T-cell (primary cell): Measurements from ENCODE around the gene KCNH5. TPM values are rescaled to one million over a fixed set of nuclear protein-coding genes. Genes with fewer than 3 reads are reported as not detected.

ENCODE experiments used
- ATAC-seq, 4 experiments: fragments of 200-7000 bp in 3 of 4; fragments of 150-1000 bp in 1 of 4; cut with Tn5 transposase; replicated peaks in 1 of 4; 1 replicate in 3 of 4; 2 replicates in 1 of 4; pipeline ENCODE4 v1.10.0; 2021; ENCODE audit warnings: moderate library complexity in 3 of 4, mild to moderate bottlenecking in 2 of 4, moderate number of reproducible peaks in 1 of 4
- CTCF ChIA-PET, 2 donors: fragments of 300-600 bp; sonication (Branson Sonifier 250); formaldehyde crosslinking; loops; one replicate each; lab custom pipeline; 2022; ENCODE audit warnings: antibody characterized with exemption in 2 of 2; lab: Charles Lee
- POLR2A ChIA-PET, 2 donors: fragments of 300-600 bp; sonication (Branson Sonifier 250); formaldehyde crosslinking; loops; one replicate each; lab custom pipeline; 2022; ENCODE audit warnings: antibody characterized with exemption in 2 of 2; lab: Charles Lee
- DNase-seq, 35 experiments: peaks; one replicate each; pipeline versions ENCODE4 v3.0.0 to v3.0.0-alpha.2; 2013 to 2023
- H3K27ac ChIP-seq: one replicate; pipeline ENCODE4 v1.5.1; 2013; ENCODE audit warnings: low read length
- H3K27me3 ChIP-seq, 2 experiments: replicated peaks in 1 of 2; 1 replicate in 1 of 2; 2 replicates in 1 of 2; pipeline versions ENCODE4 v1.6.1 to v1.7.0; 2013; ENCODE audit warnings: low read length in 1 of 2, mixed read lengths in 1 of 2; ENCODE audit not compliant: control insufficient read depth in 2 of 2, insufficient read depth in 2 of 2; ENCODE audit errors: extremely low read depth in 1 of 2
- H3K36me3 ChIP-seq, 2 donors: 1 replicate in 1 of 2; 2 replicates in 1 of 2; pipeline versions ENCODE4 v1.6.1 to v1.7.0; 2013; ENCODE audit warnings: low read length in 1 of 2; ENCODE audit not compliant: control insufficient read depth in 2 of 2, insufficient read depth in 1 of 2; ENCODE audit errors: extremely low read depth in 1 of 2
- H3K4me1 ChIP-seq, 2 experiments: 1 replicate in 1 of 2; 2 replicates in 1 of 2; pipeline versions ENCODE4 v1.6.1 to v1.7.0; 2013; ENCODE audit warnings: low read length in 2 of 2, mixed read lengths in 1 of 2; ENCODE audit not compliant: insufficient read depth in 2 of 2, control insufficient read depth in 1 of 2; ENCODE audit errors: extremely low read depth in 1 of 2
- H3K4me3 ChIP-seq, 2 donors: 1 replicate in 1 of 2; 2 replicates in 1 of 2; pipeline versions ENCODE4 v1.5.1 to v1.7.0; 2013; ENCODE audit warnings: mild to moderate bottlenecking in 2 of 2, low read length in 1 of 2, moderate library complexity in 1 of 2; ENCODE audit not compliant: control insufficient read depth in 1 of 2; ENCODE audit errors: extremely low read depth in 1 of 2
- H3K9me3 ChIP-seq: 2 replicates; pipeline ENCODE4 v1.7.0; 2013
- H3K27ac Mint-ChIP-seq, 2 donors: one replicate each; pipeline ENCODE4 v1.8.0; 2020 to 2021; ENCODE audit warnings: mild to moderate bottlenecking in 2 of 2, mixed read lengths in 2 of 2
- H3K27me3 Mint-ChIP-seq, 2 donors: one replicate each; pipeline ENCODE4 v1.8.0; 2021 to 2022; ENCODE audit warnings: mixed read lengths in 2 of 2
- H3K36me3 Mint-ChIP-seq: one replicate; pipeline ENCODE4 v1.8.0; 2021; ENCODE audit warnings: mixed read lengths
- H3K4me1 Mint-ChIP-seq, 3 donors: one replicate each; pipeline ENCODE4 v1.8.0; 2020 to 2022; ENCODE audit warnings: mixed read lengths in 3 of 3, mild to moderate bottlenecking in 1 of 3
- H3K4me3 Mint-ChIP-seq, 3 donors: one replicate each; pipeline ENCODE4 v1.8.0; 2020 to 2022; ENCODE audit warnings: mild to moderate bottlenecking in 3 of 3, mixed read lengths in 3 of 3, moderate library complexity in 3 of 3
- H3K9me3 Mint-ChIP-seq, 3 donors: one replicate each; pipeline ENCODE4 v1.8.0; 2020 to 2022; ENCODE audit warnings: mixed read lengths in 3 of 3
- WGBS: methylation state at CpG from one replicate; pipeline ENCODE4 v1.1.5; 2013; ENCODE audit warnings: missing lambda C conversion rate; ENCODE audit not compliant: insufficient coverage; 5-methylcytosine and 5-hydroxymethylcytosine counted together
- total RNA-seq, 35 experiments: library from RNA in 6 of 35; stranded (reverse) in 6 of 35; fragments of 120-200 nt in 1 of 35; gene quantifications; one replicate each; pipeline versions ENCODE4 v1.2.1 to v1.2.4 and lab custom pipeline; 2013 to 2026

KCNH5 gene
- total RNA-seq, 5 donors from 2014 or later (not counting 1 experiment from before 2014, with no cell fraction given): not detected

GRCh38 chr14:62908506-62908905 is 136.8 kb downstream of the KCNH5 start:
- ChIA-PET POLR2A (no interaction called here), CTCF (interaction anchor here in 1 of 2 donors (0.9 kb wide), 1 partner anchor 9 kb away, joined by 3 read pairs; no protein-coding TSS in a partner anchor)
- DNase-seq (no peak), ATAC-seq (no peak)
- no peaks in the 10 kb centered on the region for H3K4me1 ChIP-seq
- H3K9me3 ChIP-seq: peaks cover 2% of the 10 kb centered on the region
- WGBS: no CpG with 5 or more reads among the region's 1 CpG
- H3K36me3 Mint-ChIP-seq: no peaks in the 10 kb centered on the region
- H3K4me1 Mint-ChIP-seq: no peaks in the 10 kb centered on the region
- H3K36me3 ChIP-seq: no peaks in the 10 kb centered on the region
- H3K27me3 ChIP-seq: no peaks in the 10 kb centered on the region
- H3K27me3 Mint-ChIP-seq: no peaks in the 10 kb centered on the region
- H3K27ac ChIP-seq: no peak overlapping the region
- no peak overlapping the region for H3K27ac Mint-ChIP-seq
- no peak overlapping the region for H3K4me3 Mint-ChIP-seq
- H3K9me3 Mint-ChIP-seq: peaks cover 3 to 17% (median 3%) of the 10 kb centered on the region in 3 donors
- no peak overlapping the region for H3K4me3 ChIP-seq

GRCh38 chr14:62905566-62905965 is 139.7 kb downstream of the KCNH5 start:
- no peaks in the 10 kb centered on the region for H3K4me1 Mint-ChIP-seq
- 63% methylated on average over 2 of the region's 2 CpGs for WGBS
- H3K4me3 Mint-ChIP-seq: no peak overlapping the region
- no peaks in the 10 kb centered on the region for H3K27me3 Mint-ChIP-seq
- Histone ChIP-seq H3K27ac (no peak overlapping the region), H3K4me1 (no peaks in the 10 kb centered on the region), H3K36me3 (no peaks in the 10 kb centered on the region), H3K9me3 (peaks cover 2% of the 10 kb centered on the region), H3K4me3 (no peak overlapping the region), H3K27me3 (no peaks in the 10 kb centered on the region)
- ATAC-seq: no peak
- no peak overlapping the region for H3K27ac Mint-ChIP-seq
- H3K9me3 Mint-ChIP-seq: peaks cover 6 to 20% (median 8%) of the 10 kb centered on the region in 3 donors
- ChIA-PET POLR2A (no interaction called here), CTCF (no interaction called here)
- DNase-seq: no peak
- H3K36me3 Mint-ChIP-seq: no peaks in the 10 kb centered on the region

GRCh38 chr14:62897771-62898170 is 147.5 kb downstream of the KCNH5 start:
- Mint-ChIP-seq H3K27ac (no peak overlapping the region), H3K4me3 (no peak overlapping the region), H3K36me3 (no peaks in the 10 kb centered on the region), H3K27me3 (no peaks in the 10 kb centered on the region), H3K4me1 (no peaks in the 10 kb centered on the region), H3K9me3 (peaks cover 0 to 7% (median 3%) of the 10 kb centered on the region in 3 donors)
- Histone ChIP-seq H3K4me1 (no peaks in the 10 kb centered on the region), H3K27me3 (no peaks in the 10 kb centered on the region), H3K4me3 (no peak overlapping the region), H3K9me3 (no peaks in the 10 kb centered on the region), H3K36me3 (no peaks in the 10 kb centered on the region), H3K27ac (no peak overlapping the region)
- POLR2A ChIA-PET: no interaction called here
- ATAC-seq (no peak), DNase-seq (no peak)
- CTCF ChIA-PET: no interaction called here
- WGBS: no CpG with 5 or more reads among the region's 2 CpGs

GRCh38 chr14:62896932-62897456 is 148.3 kb downstream of the KCNH5 start:
- DNase-seq: no peak
- Mint-ChIP-seq H3K4me3 (no peak overlapping the region), H3K4me1 (no peaks in the 10 kb centered on the region), H3K36me3 (no peaks in the 10 kb centered on the region), H3K27me3 (no peaks in the 10 kb centered on the region), H3K9me3 (peaks cover 0 to 9% (median 4%) of the 10 kb centered on the region in 3 donors), H3K27ac (no peak overlapping the region)
- no peak overlapping the region for H3K27ac ChIP-seq
- no peak overlapping the region for H3K4me3 ChIP-seq
- ChIA-PET POLR2A (no interaction called here), CTCF (no interaction called here)
- ATAC-seq: no peak
- no peaks in the 10 kb centered on the region for H3K4me1 ChIP-seq
- no peaks in the 10 kb centered on the region for H3K9me3 ChIP-seq
- H3K27me3 ChIP-seq: no peaks in the 10 kb centered on the region
- H3K36me3 ChIP-seq: no peaks in the 10 kb centered on the region
- no CpG with 5 or more reads among the region's 1 CpG for WGBS

GRCh38 chr14:62894736-62895135 is 150.5 kb downstream of the KCNH5 start:
- no peak for DNase-seq
- Mint-ChIP-seq H3K4me3 (no peak overlapping the region), H3K27ac (no peak overlapping the region), H3K36me3 (no peaks in the 10 kb centered on the region), H3K9me3 (peaks cover 0 to 12% (median 8%) of the 10 kb centered on the region in 3 donors), H3K4me1 (no peaks in the 10 kb centered on the region), H3K27me3 (no peaks in the 10 kb centered on the region)
- Histone ChIP-seq H3K27me3 (no peaks in the 10 kb centered on the region), H3K4me3 (no peak overlapping the region), H3K4me1 (no peaks in the 10 kb centered on the region), H3K36me3 (no peaks in the 10 kb centered on the region), H3K27ac (no peak overlapping the region), H3K9me3 (no peaks in the 10 kb centered on the region)
- no CpG with 5 or more reads among the region's 1 CpG for WGBS
- no peak for ATAC-seq
- ChIA-PET CTCF (interaction anchor here in 1 of 2 donors (0.5 kb wide), 1 partner anchor 17 kb away, joined by 3 read pairs; no protein-coding TSS in a partner anchor), POLR2A (no interaction called here)

- Mint-ChIP-seq H3K4me3 (no peak overlapping the region), H3K9me3 (peaks cover 4 to 12% (median 8%) of the 10 kb centered on the region in 3 donors), H3K27me3 (no peaks in the 10 kb centered on the region), H3K36me3 (no peaks in the 10 kb centered on the region), H3K4me1 (no peaks in the 10 kb centered on the region), H3K27ac (no peak overlapping the region)
- no peaks in the 10 kb centered on the region for H3K9me3 ChIP-seq
- no peak overlapping the region for H3K4me3 ChIP-seq
- no peak for ATAC-seq
- H3K36me3 ChIP-seq: no peaks in the 10 kb centered on the region
- no peaks in the 10 kb centered on the region for H3K4me1 ChIP-seq
- ChIA-PET POLR2A (no interaction called here), CTCF (no interaction called here)
- no peak for DNase-seq
- H3K27ac ChIP-seq: no peak overlapping the region
- no peaks in the 10 kb centered on the region for H3K27me3 ChIP-seq
- WGBS: no CpG with 5 or more reads among the region's 4 CpGs
Measured at GRCh38 chr14:62889364-62889763, 155.9 kb downstream of the KCNH5 start.
